ENCODE data around the gene VN1R2.
"Not testable (repeated sequence)": the region's sequence is repeated elsewhere in the genome, so short reads cannot be mapped to it uniquely, and the experiment has no call there.

- TF ChIP-seq, protein P1, sequence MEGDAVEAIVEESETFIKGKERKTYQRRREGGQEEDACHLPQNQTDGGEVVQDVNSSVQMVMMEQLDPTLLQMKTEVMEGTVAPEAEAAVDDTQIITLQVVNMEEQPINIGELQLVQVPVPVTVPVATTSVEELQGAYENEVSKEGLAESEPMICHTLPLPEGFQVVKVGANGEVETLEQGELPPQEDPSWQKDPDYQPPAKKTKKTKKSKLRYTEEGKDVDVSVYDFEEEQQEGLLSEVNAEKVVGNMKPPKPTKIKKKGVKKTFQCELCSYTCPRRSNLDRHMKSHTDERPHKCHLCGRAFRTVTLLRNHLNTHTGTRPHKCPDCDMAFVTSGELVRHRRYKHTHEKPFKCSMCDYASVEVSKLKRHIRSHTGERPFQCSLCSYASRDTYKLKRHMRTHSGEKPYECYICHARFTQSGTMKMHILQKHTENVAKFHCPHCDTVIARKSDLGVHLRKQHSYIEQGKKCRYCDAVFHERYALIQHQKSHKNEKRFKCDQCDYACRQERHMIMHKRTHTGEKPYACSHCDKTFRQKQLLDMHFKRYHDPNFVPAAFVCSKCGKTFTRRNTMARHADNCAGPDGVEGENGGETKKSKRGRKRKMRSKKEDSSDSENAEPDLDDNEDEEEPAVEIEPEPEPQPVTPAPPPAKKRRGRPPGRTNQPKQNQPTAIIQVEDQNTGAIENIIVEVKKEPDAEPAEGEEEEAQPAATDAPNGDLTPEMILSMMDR (IDR thresholded peaks at IDR 0.05), result not testable (repeated sequence)
- not testable (repeated sequence) for TF ChIP-seq ZFX (IDR thresholded peaks at IDR 0.05; ENCODE audit: borderline replicate concordance)
Observed at GRCh38 chr19:53257715-53258342, at the start of gene VN1R2.

Measured in 22Rv1 (cell line).